Transverse colon (tissue), 4 donors: ENCODE measurements around the gene SLC51B. TPM values are rescaled to one million over a fixed set of nuclear protein-coding genes. Genes with fewer than 3 reads are reported as not detected.

Experiments used
- DNase-seq: peaks from one replicate; pipeline ENCODE4 v3.0.0-alpha.2; 2019
- H3K27ac ChIP-seq, 4 donors: fragments of 200-600 bp; sonication (generic); 2 replicates each; pipeline ENCODE4 v1.5.1; 2016 to 2018; ENCODE audit warnings: inconsistent platforms in 4 of 4
- H3K27me3 ChIP-seq: fragments of 200-600 bp; sonication (generic); 2 replicates; pipeline ENCODE4 v1.5.1; 2017; ENCODE audit warnings: inconsistent platforms
- H3K36me3 ChIP-seq, 4 donors: fragments of 200-600 bp; sonication (generic); 2 replicates each; pipeline ENCODE4 v1.5.1; 2017 to 2019; ENCODE audit warnings: inconsistent platforms in 4 of 4
- H3K4me1 ChIP-seq, 4 donors: fragments of 200-600 bp; sonication (generic); 2 replicates each; pipeline ENCODE4 v1.5.1; 2017 to 2020; ENCODE audit warnings: inconsistent platforms in 4 of 4
- H3K4me3 ChIP-seq, 4 donors: fragments of 200-600 bp; sonication (generic); 1 replicate in 1 of 4; 2 replicates in 3 of 4; pipeline versions ENCODE4 v1.5.1 to v1.6.1; 2017 to 2019; ENCODE audit warnings: inconsistent platforms in 4 of 4
- H3K9me3 ChIP-seq, 2 donors: fragments of 200-600 bp; sonication (generic); 2 replicates each; pipeline ENCODE4 v1.5.1; 2017 to 2019; ENCODE audit warnings: inconsistent platforms in 2 of 2
- EP300 ChIP-seq: sonication (generic); formaldehyde crosslinking; IDR thresholded peaks from one replicate; pipeline ENCODE4 v1.6.1; 2017; ENCODE audit warnings: antibody characterized with exemption, low read depth
- POLR2A ChIP-seq: fragments of 450-650 bp; IDR thresholded peaks from one replicate; pipeline ENCODE4 v1.6.1; 2016; ENCODE audit warnings: antibody characterized with exemption, mild to moderate bottlenecking, moderate library complexity
- POLR2AphosphoS5 ChIP-seq, 3 donors: sonication (generic); formaldehyde crosslinking; IDR thresholded peaks; one replicate each; pipeline ENCODE4 v1.6.1; 2016; ENCODE audit warnings: antibody characterized with exemption in 3 of 3
- WGBS, 2 donors: methylation state at CpG; one replicate each; pipeline ENCODE4 v1.1.5; 2018; ENCODE audit warnings: low coverage in 1 of 2; 5-methylcytosine and 5-hydroxymethylcytosine counted together
- in situ Hi-C, 4 donors: fragments of 200-750 bp; cut with MboI; loops; one replicate each; pipeline versions ENCODE4 v1.15.0 to v1.15.1; 2017; ENCODE audit warnings: low sequenced_read_pairs in 3 of 4, low pct_ligation_motif_present in 1 of 4, low pct_unique_long_range_greater_than_20kb in 1 of 4
- intact Hi-C: fragments of 100-400 bp; cut with DNase I; formaldehyde crosslinking; loops from one replicate; pipeline ENCODE4 v1.15.1; 2023; ENCODE audit warnings: low total_unique reads
- total RNA-seq, 4 donors: library from RNA; depleted of rRNA; stranded (reverse); fragments of >200 nt; gene quantifications; one replicate each; pipeline ENCODE4 v1.1.0, GENCODE V29; 2016
- TF ChIP-seq, protein P1 (sequence below), 5 experiments: fragments of 200-600 bp in 3 of 5; fragments of 450-650 bp in 2 of 5; sonication (generic) in 3 of 5; IDR thresholded peaks; 1 replicate in 2 of 5; 2 replicates in 3 of 5; pipeline ENCODE4 v1.5.1; 2016 to 2017; ENCODE audit warnings: antibody characterized with exemption in 5 of 5, inconsistent platforms in 3 of 5, mild to moderate bottlenecking in 2 of 5, moderate library complexity in 1 of 5

Gene SLC51B
- total RNA-seq, 4 donors from 2014 or later: 3.4 to 150 (median 121) TPM

DNA sequence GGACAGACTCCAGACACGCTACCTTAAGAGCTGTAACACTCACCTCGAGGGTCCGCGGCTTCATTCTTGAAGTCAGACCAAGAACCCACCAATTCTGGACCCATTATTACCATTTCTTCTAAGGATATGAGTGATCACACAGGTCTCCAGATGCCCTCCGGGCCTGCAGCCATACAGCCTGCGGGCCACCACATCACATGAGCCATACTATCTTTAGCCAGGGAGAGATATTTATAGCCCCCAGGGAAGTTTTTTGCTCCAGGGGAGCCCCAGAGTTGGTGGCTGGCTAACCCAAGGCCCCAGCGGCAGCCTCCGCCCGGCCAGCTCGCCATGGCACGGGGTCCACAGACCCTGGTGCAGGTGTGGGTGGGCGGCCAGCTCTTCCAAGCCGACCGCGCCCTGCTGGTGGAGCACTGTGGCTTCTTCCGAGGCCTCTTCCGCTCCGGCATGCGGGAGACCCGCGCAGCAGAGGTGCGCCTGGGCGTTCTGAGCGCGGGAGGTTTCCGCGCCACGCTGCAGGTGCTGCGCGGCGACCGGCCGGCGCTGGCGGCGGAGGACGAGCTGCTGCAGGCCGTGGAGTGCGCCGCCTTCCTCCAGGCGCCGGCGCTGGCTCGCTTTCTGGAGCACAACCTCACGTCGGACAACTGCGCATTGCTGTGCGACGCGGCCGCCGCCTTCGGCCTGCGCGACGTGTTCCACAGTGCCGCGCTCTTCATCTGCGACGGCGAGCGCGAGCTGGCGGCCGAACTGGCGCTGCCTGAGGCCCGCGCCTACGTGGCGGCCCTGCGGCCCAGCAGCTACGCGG, 31.5 kb downstream of the SLC51B start, which contains the start of gene KBTBD13:
TSS of gene KBTBD13 (plus strand) at position 261 of the 805 bp plus-strand sequence. CDS start at position 331, 70 bp downstream.
- Histone ChIP-seq H3K4me3 (no peak within 1 kb of the TSS), H3K27me3 (no peaks in the 10 kb centered on the region), H3K9me3 (no peaks in the 10 kb centered on the region), H3K36me3 (no peaks in the 10 kb centered on the region), H3K4me1 (peaks cover 0 to 20% (median 15%) of the 10 kb centered on the region in 4 donors), H3K27ac (no peak within 1 kb of the TSS)
- WGBS, 2 donors: 91% methylated on average over 58 of the region's 73 CpGs; no CpG with 5 or more reads in 1 of the 2 donors
- DNase-seq: no peak
- intact Hi-C loops (no loop called here), in situ Hi-C loops (no loop called here)
- TF ChIP-seq, protein P1, sequence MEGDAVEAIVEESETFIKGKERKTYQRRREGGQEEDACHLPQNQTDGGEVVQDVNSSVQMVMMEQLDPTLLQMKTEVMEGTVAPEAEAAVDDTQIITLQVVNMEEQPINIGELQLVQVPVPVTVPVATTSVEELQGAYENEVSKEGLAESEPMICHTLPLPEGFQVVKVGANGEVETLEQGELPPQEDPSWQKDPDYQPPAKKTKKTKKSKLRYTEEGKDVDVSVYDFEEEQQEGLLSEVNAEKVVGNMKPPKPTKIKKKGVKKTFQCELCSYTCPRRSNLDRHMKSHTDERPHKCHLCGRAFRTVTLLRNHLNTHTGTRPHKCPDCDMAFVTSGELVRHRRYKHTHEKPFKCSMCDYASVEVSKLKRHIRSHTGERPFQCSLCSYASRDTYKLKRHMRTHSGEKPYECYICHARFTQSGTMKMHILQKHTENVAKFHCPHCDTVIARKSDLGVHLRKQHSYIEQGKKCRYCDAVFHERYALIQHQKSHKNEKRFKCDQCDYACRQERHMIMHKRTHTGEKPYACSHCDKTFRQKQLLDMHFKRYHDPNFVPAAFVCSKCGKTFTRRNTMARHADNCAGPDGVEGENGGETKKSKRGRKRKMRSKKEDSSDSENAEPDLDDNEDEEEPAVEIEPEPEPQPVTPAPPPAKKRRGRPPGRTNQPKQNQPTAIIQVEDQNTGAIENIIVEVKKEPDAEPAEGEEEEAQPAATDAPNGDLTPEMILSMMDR (IDR thresholded peaks at IDR 0.05): no peak
- no peak for TF ChIP-seq POLR2AphosphoS5 (IDR thresholded peaks at IDR 0.05)
- TF ChIP-seq POLR2A: no peak
- TF ChIP-seq EP300: no peak

DNA sequence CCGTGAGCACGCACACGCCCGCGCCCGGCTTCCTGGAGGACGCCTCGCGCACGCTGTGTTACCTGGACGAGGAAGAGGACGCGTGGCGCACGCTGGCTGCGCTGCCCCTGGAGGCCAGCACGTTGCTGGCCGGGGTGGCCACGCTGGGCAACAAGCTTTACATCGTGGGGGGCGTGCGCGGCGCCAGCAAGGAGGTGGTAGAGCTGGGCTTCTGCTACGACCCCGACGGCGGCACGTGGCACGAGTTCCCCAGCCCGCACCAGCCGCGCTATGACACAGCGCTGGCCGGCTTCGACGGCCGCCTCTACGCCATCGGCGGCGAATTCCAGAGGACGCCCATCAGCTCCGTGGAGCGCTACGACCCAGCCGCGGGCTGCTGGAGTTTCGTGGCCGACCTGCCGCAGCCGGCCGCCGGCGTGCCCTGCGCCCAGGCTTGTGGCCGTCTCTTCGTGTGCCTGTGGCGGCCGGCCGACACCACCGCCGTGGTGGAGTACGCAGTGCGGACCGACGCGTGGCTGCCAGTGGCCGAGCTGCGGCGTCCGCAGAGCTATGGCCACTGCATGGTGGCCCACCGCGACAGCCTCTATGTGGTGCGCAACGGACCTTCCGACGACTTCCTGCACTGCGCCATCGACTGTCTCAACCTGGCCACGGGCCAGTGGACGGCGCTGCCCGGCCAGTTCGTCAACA, 32.2 kb downstream of the SLC51B start:
- Histone ChIP-seq H3K9me3 (no peaks in the 10 kb centered on the region), H3K4me3 (no peak overlapping the region), H3K27ac (no peak overlapping the region), H3K27me3 (no peaks in the 10 kb centered on the region), H3K36me3 (no peaks in the 10 kb centered on the region), H3K4me1 (peaks cover 5 to 22% (median 17%) of the 10 kb centered on the region in 4 donors)
- no peak for DNase-seq
- TF ChIP-seq POLR2A: no peak
- 75% methylated on average over 61 of the region's 85 CpGs; no CpG with 5 or more reads in 1 of the 2 donors for WGBS, 2 donors
- intact Hi-C loops (no loop called here), in situ Hi-C loops (no loop called here)

DNA sequence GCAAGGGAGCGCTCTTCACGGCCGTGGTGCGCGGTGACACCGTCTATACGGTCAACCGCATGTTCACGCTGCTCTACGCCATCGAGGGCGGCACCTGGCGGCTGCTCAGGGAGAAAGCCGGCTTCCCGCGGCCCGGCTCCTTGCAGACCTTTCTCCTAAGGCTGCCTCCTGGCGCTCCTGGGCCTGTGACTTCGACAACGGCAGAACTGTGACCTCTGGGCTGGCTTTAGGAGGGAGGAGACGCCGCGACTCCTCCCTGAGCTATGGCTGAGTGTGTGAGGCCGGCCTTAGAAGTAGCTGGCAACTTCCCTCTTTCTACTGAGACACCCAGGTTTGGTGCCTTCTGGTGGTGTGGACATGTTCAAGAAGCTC, 32.8 kb downstream of the SLC51B start:
- Histone ChIP-seq H3K27me3 (no peaks in the 10 kb centered on the region), H3K36me3 (no peaks in the 10 kb centered on the region), H3K4me3 (no peak overlapping the region), H3K9me3 (no peaks in the 10 kb centered on the region), H3K4me1 (peaks cover 8 to 27% (median 22%) of the 10 kb centered on the region in 4 donors), H3K27ac (peak overlapping the region in 1 of 4 donors; percentile 27)
- WGBS, 2 donors: 6% methylated on average over 17 of the region's 24 CpGs; no CpG with 5 or more reads in 1 of the 2 donors
- in situ Hi-C loops: no loop called here
- peak; percentile 89 for DNase-seq
- TF ChIP-seq, protein P1 (IDR thresholded peaks at IDR 0.05): peak; percentile 56 to 83 (median 70)
- TF ChIP-seq POLR2A: no peak
- intact Hi-C loops: loop anchor here (1.0 kb wide), 1 partner anchor 24 kb away; no protein-coding TSS in a partner anchor

DNA sequence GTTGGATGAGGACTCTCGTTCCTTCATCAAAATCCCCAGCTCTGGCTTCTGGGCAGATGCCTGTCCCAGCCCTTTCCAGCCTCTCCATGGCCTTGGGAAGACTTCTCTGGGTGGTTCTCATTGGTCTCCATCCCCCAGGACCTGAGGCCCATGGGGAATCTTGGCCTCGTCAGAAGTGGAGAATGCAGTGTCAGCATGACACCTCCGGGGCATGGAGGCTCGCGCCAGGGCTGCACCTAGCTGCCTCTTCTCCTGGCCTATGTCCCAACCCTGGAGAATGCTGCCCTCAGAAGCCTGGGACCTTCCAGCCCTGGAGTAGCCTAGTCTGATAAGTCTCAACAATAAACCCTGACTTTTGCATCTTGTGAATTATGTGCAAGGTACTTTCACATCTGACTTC, 34.4 kb downstream of the SLC51B start:
- WGBS, 2 donors: 96% methylated on average over 5 of the region's 5 CpGs; no CpG with 5 or more reads in 1 of the 2 donors
- no peak for DNase-seq
- no peak for TF ChIP-seq EP300
- TF ChIP-seq POLR2AphosphoS5 (IDR thresholded peaks at IDR 0.05): no peak
- TF ChIP-seq, protein P1 (IDR thresholded peaks at IDR 0.05): no peak
- TF ChIP-seq POLR2A: no peak
- H3K4me3 ChIP-seq: no peak overlapping the region
- H3K4me1 ChIP-seq: peaks cover 8 to 35% (median 30%) of the 10 kb centered on the region in 4 donors
- in situ Hi-C loops (no loop called here), intact Hi-C loops (no loop called here)
- H3K27ac ChIP-seq: no peak overlapping the region
- no peaks in the 10 kb centered on the region for H3K36me3 ChIP-seq
- H3K9me3 ChIP-seq: no peaks in the 10 kb centered on the region
- no peaks in the 10 kb centered on the region for H3K27me3 ChIP-seq
